DMS114 treated with DMSO at 0.1 percent for 48 hours (cell line): ENCODE results near the gene SLC44A1.

Experiments used
- DNase-seq: peaks from one replicate; lab custom pipeline; 2025; ENCODE audit not compliant: unreplicated experiment; lab: John Stamatoyannopoulos, UW

The SLC44A1 gene

GRCh38 chr9:105331755-105332154 lies 87.3 kb downstream of the SLC44A1 start:
- DNase-seq, result no peak

- DNase-seq, result no peak
Measured at GRCh38 chr9:105332471-105332870, 88.0 kb downstream of the SLC44A1 start.

GRCh38 chr9:105333076-105333475 lies 88.6 kb downstream of the SLC44A1 start:
- no peak for DNase-seq

GRCh38 chr9:105333811-105334210 lies 89.4 kb downstream of the SLC44A1 start:
- no peak for DNase-seq

- DNase-seq, result no peak
Measured at GRCh38 chr9:105338308-105338707, 93.9 kb downstream of the SLC44A1 start.

GRCh38 chr9:105339849-105340248 lies 95.4 kb downstream of the SLC44A1 start:
- DNase-seq, result no peak

GRCh38 chr9:105341434-105342146 lies 97.1 kb downstream of the SLC44A1 start:
- DNase-seq, result no peak

- DNase-seq, result no peak
Measured at GRCh38 chr9:105342147-105342505, 97.7 kb downstream of the SLC44A1 start.

- no peak for DNase-seq
Measured at GRCh38 chr9:105344283-105344682, 99.8 kb downstream of the SLC44A1 start.

- DNase-seq, result no peak
Measured at GRCh38 chr9:105345626-105346025, 101.2 kb downstream of the SLC44A1 start.

GRCh38 chr9:105346273-105346672 lies 101.8 kb downstream of the SLC44A1 start:
- DNase-seq, result no peak

- DNase-seq, result no peak
Measured at GRCh38 chr9:105354448-105354847, 110.0 kb downstream of the SLC44A1 start.

- DNase-seq, result no peak
Measured at GRCh38 chr9:105355781-105356180, 111.3 kb downstream of the SLC44A1 start.

- no peak for DNase-seq
Measured at GRCh38 chr9:105357937-105358336, 113.5 kb downstream of the SLC44A1 start.

GRCh38 chr9:105359892-105360291 lies 115.4 kb downstream of the SLC44A1 start:
- DNase-seq, result no peak

GRCh38 chr9:105360344-105360743 lies 115.9 kb downstream of the SLC44A1 start:
- DNase-seq, result no peak

- DNase-seq, result no peak
Measured at GRCh38 chr9:105361873-105362272, 117.4 kb downstream of the SLC44A1 start.

GRCh38 chr9:105362470-105362869 lies 118.0 kb downstream of the SLC44A1 start:
- no peak for DNase-seq

- DNase-seq, result no peak
Measured at GRCh38 chr9:105363837-105364236, 119.4 kb downstream of the SLC44A1 start.

GRCh38 chr9:105369911-105370310 lies 125.5 kb downstream of the SLC44A1 start:
- DNase-seq, result no peak

GRCh38 chr9:105373723-105374122 lies 129.3 kb downstream of the SLC44A1 start:
- no peak for DNase-seq

- DNase-seq, result no peak
Measured at GRCh38 chr9:105375323-105375722, 130.9 kb downstream of the SLC44A1 start.

- DNase-seq, result no peak
Measured at GRCh38 chr9:105376893-105377292, 132.4 kb downstream of the SLC44A1 start.
